Measurements from ENCODE around the gene TRPC3. TPM values are rescaled to one million over a fixed set of nuclear protein-coding genes. Genes with fewer than 3 reads are reported as not detected.
A peak's percentile ranks its signal among the peaks of the same experiment; 100 is the strongest.

The TRPC3 gene
- polyA plus RNA-seq, 6 donors from 2014 or later: not detected

- no peak overlapping the region for H3K4me3 Mint-ChIP-seq
- DNase-seq: no peak
- H3K36me3 Mint-ChIP-seq: no peaks in the 10 kb centered on the region
- no peaks in the 10 kb centered on the region for H3K9me3 Mint-ChIP-seq
- no peak overlapping the region for H3K27ac Mint-ChIP-seq
- no peaks in the 10 kb centered on the region for H3K4me1 Mint-ChIP-seq
- H3K27me3 Mint-ChIP-seq: peaks cover 28 to 59% (median 54%) of the 10 kb centered on the region in 3 donors
- no peak for ATAC-seq (ENCODE audit: low read depth in 2 of 2)
Observed at GRCh38 chr4:121881158-121881557, 70.7 kb downstream of the TRPC3 start.

- Mint-ChIP-seq H3K4me3 (no peak overlapping the region), H3K9me3 (no peaks in the 10 kb centered on the region), H3K27ac (no peak overlapping the region), H3K4me1 (no peaks in the 10 kb centered on the region), H3K36me3 (no peaks in the 10 kb centered on the region), H3K27me3 (peaks cover 32 to 59% (median 50%) of the 10 kb centered on the region in 3 donors)
- DNase-seq (no peak), ATAC-seq (ENCODE audit: low read depth in 2 of 2) (no peak)
Observed at GRCh38 chr4:121879135-121879534, 72.7 kb downstream of the TRPC3 start.

GRCh38 chr4:121877041-121877773 lies 74.7 kb downstream of the TRPC3 start:
- Mint-ChIP-seq H3K27ac (peak overlapping the region in 1 of 6 donors; percentile 80), H3K9me3 (no peaks in the 10 kb centered on the region), H3K4me1 (no peaks in the 10 kb centered on the region), H3K27me3 (peaks cover 34 to 50% (median 48%) of the 10 kb centered on the region in 3 donors), H3K36me3 (no peaks in the 10 kb centered on the region), H3K4me3 (no peak overlapping the region)
- DNase-seq: no peak
- no peak for ATAC-seq (ENCODE audit: low read depth in 2 of 2)

GRCh38 chr4:121876070-121876469 lies 75.8 kb downstream of the TRPC3 start:
- DNase-seq (no peak), ATAC-seq (ENCODE audit: low read depth in 2 of 2) (no peak)
- H3K4me1 Mint-ChIP-seq: peaks cover under 1 to 2% (median under 1%) of the 10 kb centered on the region in 3 donors
- H3K4me3 Mint-ChIP-seq: no peak overlapping the region
- H3K27ac Mint-ChIP-seq: no peak overlapping the region
- H3K27me3 Mint-ChIP-seq: peaks cover 29 to 40% (median 39%) of the 10 kb centered on the region in 3 donors
- no peaks in the 10 kb centered on the region for H3K36me3 Mint-ChIP-seq
- no peaks in the 10 kb centered on the region for H3K9me3 Mint-ChIP-seq

GRCh38 chr4:121875652-121876051 lies 76.2 kb downstream of the TRPC3 start:
- no peak for ATAC-seq (ENCODE audit: low read depth in 2 of 2)
- no peak for DNase-seq
- no peaks in the 10 kb centered on the region for H3K36me3 Mint-ChIP-seq
- peaks cover 28 to 37% (median 34%) of the 10 kb centered on the region in 3 donors for H3K27me3 Mint-ChIP-seq
- H3K4me1 Mint-ChIP-seq: peaks cover 4 to 6% (median 5%) of the 10 kb centered on the region in 3 donors
- no peak overlapping the region for H3K4me3 Mint-ChIP-seq
- no peak overlapping the region for H3K27ac Mint-ChIP-seq
- no peaks in the 10 kb centered on the region for H3K9me3 Mint-ChIP-seq

GRCh38 chr4:121873604-121874003 lies 78.3 kb downstream of the TRPC3 start:
- Mint-ChIP-seq H3K9me3 (no peaks in the 10 kb centered on the region), H3K27me3 (peaks cover 24 to 30% (median 25%) of the 10 kb centered on the region in 3 donors), H3K4me3 (no peak overlapping the region), H3K36me3 (no peaks in the 10 kb centered on the region), H3K27ac (no peak overlapping the region), H3K4me1 (peaks cover 13 to 24% (median 17%) of the 10 kb centered on the region in 3 donors)
- ATAC-seq (ENCODE audit: low read depth in 2 of 2) (no peak), DNase-seq (no peak)

- H3K27ac Mint-ChIP-seq: peak within 1 kb of the TSS; percentile 85 to 94 (median 94)
- peaks cover 0 to 13% of the 10 kb centered on the region in 2 donors for H3K36me3 Mint-ChIP-seq
- peak within 1 kb of the TSS; percentile 89 to 98 (median 96) for H3K4me3 Mint-ChIP-seq
- DNase-seq (peak; percentile 94), ATAC-seq (ENCODE audit: low read depth in 2 of 2) (peak; percentile 95 to 96)
- peaks cover 7 to 14% (median 12%) of the 10 kb centered on the region in 3 donors for H3K27me3 Mint-ChIP-seq
- H3K4me1 Mint-ChIP-seq: peaks cover 14 to 25% (median 17%) of the 10 kb centered on the region in 3 donors
- H3K9me3 Mint-ChIP-seq: peaks cover 0 to 1% (median 0%) of the 10 kb centered on the region in 7 donors
Observed at GRCh38 chr4:121869841-121870822, 81.7 kb downstream of the TRPC3 start, which contains the start of gene BBS7. Gene BBS7 (minus strand): TSS chr4:121870474. CDS start chr4:121870313, 161 bp downstream.

- Mint-ChIP-seq H3K9me3 (peaks cover 0 to 1% (median 0%) of the 10 kb centered on the region in 7 donors), H3K4me3 (no peak overlapping the region), H3K36me3 (peaks cover 0 to 13% of the 10 kb centered on the region in 2 donors), H3K27ac (no peak overlapping the region), H3K4me1 (peaks cover 2% of the 10 kb centered on the region in 3 donors), H3K27me3 (no peaks in the 10 kb centered on the region)
- no peak for ATAC-seq (ENCODE audit: low read depth in 2 of 2)
- DNase-seq: no peak
Observed at GRCh38 chr4:121863799-121864198, 88.1 kb downstream of the TRPC3 start.

- no peak overlapping the region for H3K4me3 Mint-ChIP-seq
- DNase-seq (no peak), ATAC-seq (ENCODE audit: low read depth in 2 of 2) (no peak)
- H3K4me1 Mint-ChIP-seq: no peaks in the 10 kb centered on the region
- H3K9me3 Mint-ChIP-seq: no peaks in the 10 kb centered on the region
- H3K27me3 Mint-ChIP-seq: no peaks in the 10 kb centered on the region
- H3K36me3 Mint-ChIP-seq: peaks cover 0 to 6% of the 10 kb centered on the region in 2 donors
- no peak overlapping the region for H3K27ac Mint-ChIP-seq
Observed at GRCh38 chr4:121861426-121861825, 90.4 kb downstream of the TRPC3 start.

GRCh38 chr4:121860121-121860520 lies 91.7 kb downstream of the TRPC3 start:
- Mint-ChIP-seq H3K36me3 (no peaks in the 10 kb centered on the region), H3K27ac (no peak overlapping the region), H3K4me3 (no peak overlapping the region), H3K4me1 (no peaks in the 10 kb centered on the region), H3K9me3 (no peaks in the 10 kb centered on the region), H3K27me3 (no peaks in the 10 kb centered on the region)
- DNase-seq: no peak
- ATAC-seq (ENCODE audit: low read depth in 2 of 2): no peak

- Mint-ChIP-seq H3K27ac (peak overlapping the region in 1 of 6 donors; percentile 40), H3K36me3 (no peaks in the 10 kb centered on the region), H3K27me3 (no peaks in the 10 kb centered on the region), H3K4me1 (no peaks in the 10 kb centered on the region), H3K4me3 (no peak overlapping the region), H3K9me3 (no peaks in the 10 kb centered on the region)
- ATAC-seq (ENCODE audit: low read depth in 2 of 2): no peak
- no peak for DNase-seq
Observed at GRCh38 chr4:121851354-121851753, 100.5 kb downstream of the TRPC3 start.

GRCh38 chr4:121846662-121847061 lies 105.2 kb downstream of the TRPC3 start:
- DNase-seq (no peak), ATAC-seq (ENCODE audit: low read depth in 2 of 2) (no peak)
- H3K4me1 Mint-ChIP-seq: no peaks in the 10 kb centered on the region
- no peak overlapping the region for H3K4me3 Mint-ChIP-seq
- peaks cover 9 to 21% of the 10 kb centered on the region in 2 donors for H3K36me3 Mint-ChIP-seq
- no peaks in the 10 kb centered on the region for H3K27me3 Mint-ChIP-seq
- no peaks in the 10 kb centered on the region for H3K9me3 Mint-ChIP-seq
- no peak overlapping the region for H3K27ac Mint-ChIP-seq

- no peaks in the 10 kb centered on the region for H3K27me3 Mint-ChIP-seq
- H3K9me3 Mint-ChIP-seq: peaks cover 0 to 2% (median 0%) of the 10 kb centered on the region in 7 donors
- no peak overlapping the region for H3K27ac Mint-ChIP-seq
- H3K4me1 Mint-ChIP-seq: no peaks in the 10 kb centered on the region
- peaks cover 9 to 34% of the 10 kb centered on the region in 2 donors for H3K36me3 Mint-ChIP-seq
- no peak for ATAC-seq (ENCODE audit: low read depth in 2 of 2)
- H3K4me3 Mint-ChIP-seq: no peak overlapping the region
- DNase-seq: no peak
Observed at GRCh38 chr4:121842862-121843261, 109.0 kb downstream of the TRPC3 start.
